GM11168 (cell line): ENCODE measurements around the gene MKRN3.

Experiments used
- in situ Hi-C: fragments of 300-500 bp; cut with MboI; formaldehyde crosslinking; loops from one replicate; pipeline ENCODE4 v1.12.0; 2022; ENCODE audit warnings: low sequenced_read_pairs; ENCODE audit not compliant: unreplicated experiment

MKRN3 gene

GRCh38 chr15:23565395-23566070, at the start of gene MKRN3:
Gene MKRN3 (plus strand): TSS chr15:23565674. CDS start chr15:23565783, 109 bp downstream.
- in situ Hi-C loops: no loop called here

- in situ Hi-C loops: no loop called here
Observed at GRCh38 chr15:23516866-23517265, 48.6 kb upstream of the MKRN3 start.

- in situ Hi-C loops: no loop called here
Observed at GRCh38 chr15:23518104-23518503, 47.4 kb upstream of the MKRN3 start.

GRCh38 chr15:23524816-23525215, 40.7 kb upstream of the MKRN3 start:
- in situ Hi-C loops: no loop called here

GRCh38 chr15:23529891-23530290, 35.6 kb upstream of the MKRN3 start:
- in situ Hi-C loops: no loop called here

GRCh38 chr15:23532024-23532423, 33.5 kb upstream of the MKRN3 start:
- in situ Hi-C loops: no loop called here

- in situ Hi-C loops: no loop called here
Observed at GRCh38 chr15:23536659-23537058, 28.8 kb upstream of the MKRN3 start.

- in situ Hi-C loops: no loop called here
Observed at GRCh38 chr15:23538648-23539047, 26.8 kb upstream of the MKRN3 start.

GRCh38 chr15:23539892-23540291, 25.6 kb upstream of the MKRN3 start:
- in situ Hi-C loops: no loop called here

GRCh38 chr15:23546158-23546557, 19.3 kb upstream of the MKRN3 start:
- in situ Hi-C loops: no loop called here

- in situ Hi-C loops: no loop called here
Observed at GRCh38 chr15:23548071-23548470, 17.4 kb upstream of the MKRN3 start.

GRCh38 chr15:23561914-23562313, 3.6 kb upstream of the MKRN3 start:
- in situ Hi-C loops: no loop called here

- in situ Hi-C loops: no loop called here
Observed at GRCh38 chr15:23564821-23565394, 566 bp upstream of the MKRN3 start.

- in situ Hi-C loops: no loop called here
Observed at GRCh38 chr15:23566071-23566554, 639 bp downstream of the MKRN3 start.

- in situ Hi-C loops: no loop called here
Observed at GRCh38 chr15:23566651-23567050, 1.2 kb downstream of the MKRN3 start.

- in situ Hi-C loops: no loop called here
Observed at GRCh38 chr15:23567921-23568320, 2.4 kb downstream of the MKRN3 start.

- in situ Hi-C loops: no loop called here
Observed at GRCh38 chr15:23569151-23569925, 3.9 kb downstream of the MKRN3 start.

GRCh38 chr15:23570486-23570885, 5.0 kb downstream of the MKRN3 start:
- in situ Hi-C loops: no loop called here

GRCh38 chr15:23572844-23573243, 7.4 kb downstream of the MKRN3 start:
- in situ Hi-C loops: no loop called here

- in situ Hi-C loops: no loop called here
Observed at GRCh38 chr15:23574742-23575141, 9.3 kb downstream of the MKRN3 start.

- in situ Hi-C loops: no loop called here
Observed at GRCh38 chr15:23576061-23576460, 10.6 kb downstream of the MKRN3 start.
